K562 (cell line): ENCODE measurements around the gene PRDM2. TPM values are rescaled to one million over a fixed set of nuclear protein-coding genes. Genes with fewer than 3 reads are reported as not detected.

Experiments used
- ATAC-seq: fragments of 200-7000 bp; cut with Tn5 transposase; 3 replicates; pipeline ENCODE4 v1.9.1; 2020; ENCODE audit warnings: moderate library complexity
- BruUV-seq: library from RNA; stranded (reverse); fragments of 400-500 nt; replicated peaks from 2 replicates; lab custom pipeline; 2021; lab: Mats Ljungman, UMichigan
- CTCF ChIA-PET: fragments of 300-600 bp; formaldehyde crosslinking; extraction: SDS; loops from one replicate; lab custom pipeline; 2021; ENCODE audit warnings: low intra/inter-chr PET ratio; lab: Yijun Ruan, JAX
- POLR2A ChIA-PET: fragments of 300-600, 350-650 bp; sonication (Branson Sonifier 250); formaldehyde crosslinking; extraction: SDS; loops from one replicate; lab custom pipeline; 2021; ENCODE audit warnings: antibody characterized with exemption, inconsistent platforms; lab: Yijun Ruan, JAX
- DNase-seq, 4 experiments: peaks; one replicate each; pipeline versions ENCODE4 v3.0.0 to v3.0.0-alpha.2; 2011 to 2018; ENCODE audit warnings: low spot score in 3 of 4, mixed read lengths in 3 of 4; ENCODE audit errors: extremely low read depth in 1 of 4
- FAIRE-seq: peaks from 2 replicates; lab custom pipeline; 2011; peaks lifted over from hg19 to GRCh38; lab: Jason Lieb, UNC
- H2AFZ ChIP-seq: 2 replicates; pipeline ENCODE4 v1.6.0; 2011; ENCODE audit warnings: low read depth, low read length, control low read depth, inconsistent platforms
- H3K27ac ChIP-seq: fragments of 200-600 bp; 3 replicates; pipeline ENCODE4 v1.8.0; 2011; ENCODE audit warnings: low read depth, mild to moderate bottlenecking, control low read depth, inconsistent platforms, low read length, moderate library complexity, mixed read lengths; ENCODE audit errors: extremely low read depth
- H3K27me3 ChIP-seq, 2 experiments: fragments of 300-600 bp in 1 of 2; 2 replicates in 1 of 2; 3 replicates in 1 of 2; pipeline versions ENCODE4 v1.6.0 to v1.8.0; 2011; ENCODE audit warnings: inconsistent platforms in 2 of 2, low read length in 2 of 2, mild to moderate bottlenecking in 1 of 2, mixed read lengths in 1 of 2, moderate library complexity in 1 of 2; ENCODE audit not compliant: control insufficient read depth in 2 of 2, insufficient read depth in 2 of 2
- H3K36me3 ChIP-seq: fragments of 300-600 bp; 3 replicates; pipeline ENCODE4 v1.8.0; 2011; ENCODE audit warnings: mild to moderate bottlenecking, low read length, inconsistent platforms; ENCODE audit not compliant: control insufficient read depth, insufficient read depth
- H3K4me1 ChIP-seq, 2 experiments: fragments of 200-600 bp in 1 of 2; replicated peaks in 1 of 2; 2 replicates in 1 of 2; 3 replicates in 1 of 2; pipeline versions ENCODE4 v1.5.1 to v1.8.0; 2011; ENCODE audit warnings: inconsistent platforms in 2 of 2, low read length in 2 of 2, mild to moderate bottlenecking in 1 of 2, mixed read lengths in 1 of 2, moderate library complexity in 1 of 2; ENCODE audit not compliant: control insufficient read depth in 2 of 2, insufficient read depth in 2 of 2
- H3K4me2 ChIP-seq: 2 replicates; pipeline ENCODE4 v1.6.1; 2011; ENCODE audit warnings: low read length, control low read depth, inconsistent platforms, mixed read lengths; ENCODE audit not compliant: insufficient read depth
- H3K4me3 ChIP-seq: fragments of 200-600 bp; sonication (generic), shearing (Covaris generic); 2 replicates; pipeline ENCODE4 v1.5.1; 2016; ENCODE audit warnings: control low read depth, inconsistent platforms
- H3K79me2 ChIP-seq: fragments of 200-600 bp; 3 replicates; pipeline ENCODE4 v1.8.0; 2011; ENCODE audit warnings: low read length, inconsistent platforms; ENCODE audit not compliant: control insufficient read depth, insufficient read depth
- H3K9ac ChIP-seq, 2 experiments: 2 replicates each; pipeline versions ENCODE4 v1.6.0 to v1.6.1; 2011; ENCODE audit warnings: low read depth in 2 of 2, low read length in 2 of 2, control low read depth in 1 of 2, inconsistent platforms in 1 of 2, mild to moderate bottlenecking in 1 of 2, mixed read lengths in 1 of 2; ENCODE audit not compliant: insufficient read depth in 1 of 2
- H3K9me1 ChIP-seq: one replicate; pipeline ENCODE4 v1.6.0; 2011; ENCODE audit warnings: inconsistent platforms, mild to moderate bottlenecking, low read length, moderate library complexity; ENCODE audit not compliant: control insufficient read depth, insufficient read depth
- H3K9me3 ChIP-seq: replicated peaks from 2 replicates; pipeline ENCODE4 v1.5.1; 2011; ENCODE audit warnings: low read depth, low read length, inconsistent platforms; ENCODE audit not compliant: control insufficient read depth, insufficient read depth
- H4K20me1 ChIP-seq: replicated peaks from 2 replicates; pipeline ENCODE4 v1.6.1; 2011; ENCODE audit warnings: low read length, inconsistent platforms, mixed read lengths; ENCODE audit not compliant: control insufficient read depth, insufficient read depth
- C11orf30 ChIP-seq: fragments of 450-650 bp; IDR thresholded peaks from 2 replicates; pipeline ENCODE4 v1.6.1; 2016; ENCODE audit warnings: low read depth, mild to moderate bottlenecking
- COPS2 ChIP-seq: fragments of 450-650 bp; conservative IDR thresholded peaks from 2 replicates; pipeline ENCODE4 v1.6.1; 2016; ENCODE audit warnings: mild to moderate bottlenecking, moderate library complexity
- ESRRA ChIP-seq: fragments of 450-650 bp; IDR thresholded peaks from 2 replicates; pipeline ENCODE4 v1.6.1; 2014; ENCODE audit warnings: low read depth, mild to moderate bottlenecking, moderate library complexity, borderline replicate concordance
- MAFF ChIP-seq: IDR thresholded peaks from 2 replicates; pipeline ENCODE4 v1.6.1; 2012; ENCODE audit warnings: low read length, improper control_type of control experiment
- MAFG ChIP-seq: fragments of 450-650 bp; conservative IDR thresholded peaks from 2 replicates; pipeline ENCODE4 v1.6.1; 2016; ENCODE audit warnings: missing genetic modification characterization, missing compliant biosample characterization
- MYNN ChIP-seq, 2 experiments: sonication (generic); formaldehyde crosslinking in 1 of 2; IDR thresholded peaks; 2 replicates each; pipeline versions ENCODE4 v1.5.0 to v1.6.1; 2016 to 2020; ENCODE audit warnings: antibody characterized with exemption in 1 of 2, missing genetic modification reagents in 1 of 2
- RAD51 ChIP-seq: fragments of 450-650 bp; IDR thresholded peaks from 2 replicates; pipeline ENCODE4 v1.7.1; 2016; ENCODE audit warnings: low read depth, mild to moderate bottlenecking, borderline replicate concordance
- SIN3B ChIP-seq: fragments of 450-650 bp; IDR thresholded peaks from 2 replicates; pipeline ENCODE4 v1.6.1; 2017; ENCODE audit warnings: low read depth, mild to moderate bottlenecking, moderate library complexity
- THAP12 ChIP-seq: fragments of 250-450 bp; sonication (Bioruptor Pico); IDR thresholded peaks from 2 replicates; pipeline ENCODE4 v1.9.0; 2021; ENCODE audit warnings: mild to moderate bottlenecking, inconsistent platforms
- USF1 ChIP-seq: sonication (generic); formaldehyde crosslinking; IDR thresholded peaks from 2 replicates; pipeline ENCODE4 v1.9.0; 2022; ENCODE audit warnings: mild to moderate bottlenecking, missing genetic modification reagents
- XRCC5 ChIP-seq: fragments of 200-400 bp; formaldehyde crosslinking; IDR thresholded peaks from 2 replicates; pipeline ENCODE4 v1.6.1; 2017; ENCODE audit warnings: low read depth, mild to moderate bottlenecking, low read length
- ZNF316 ChIP-seq: fragments of 450-650 bp; IDR thresholded peaks from 2 replicates; pipeline ENCODE4 v1.6.1; 2016
- ZNF586 ChIP-seq: fragments of 450-650 bp; formaldehyde crosslinking; conservative IDR thresholded peaks from 2 replicates; pipeline ENCODE4 v1.4.0; 2020; ENCODE audit warnings: mild to moderate bottlenecking, moderate library complexity
- whole genome bisulfite sequencing: fragments of 100-300 bp; shearing (Covaris generic); methylation state at CpG from one replicate; pipeline ENCODE4 v1.1.6; 2016; ENCODE audit warnings: low coverage, mixed read lengths; ENCODE audit not compliant: insufficient coverage; ENCODE audit errors: missing lambda C conversion rate; 5-methylcytosine and 5-hydroxymethylcytosine counted together
- in situ Hi-C: fragments of 300-500 bp; cut with MboI; formaldehyde crosslinking; loops from 4 replicates; pipeline ENCODE4 v1.15.0; 2018; ENCODE audit warnings: inconsistent platforms, mixed read lengths
- intact Hi-C: fragments of 100-400 bp; cut with micrococcal nuclease; formaldehyde crosslinking; loops from 2 replicates; pipeline ENCODE4 v1.14.2; 2022
- polyA plus RNA-seq, 8 experiments: library from polyadenylated mRNA; depleted of rRNA in 4 of 8; stranded (reverse) in 5 of 8; unstranded in 3 of 8; fragments of >200 nt; fragmentation: Nextera tagmentation in 2 of 8; fragmentation: Illumina TruSeq in 1 of 8; extraction: Ambion mirVana in 2 of 8; extraction: Trizol in 1 of 8; gene quantifications; 2 replicates each; pipeline versions ENCODE4 v1.2.1 to v1.2.3, GENCODE V29; 2011 to 2014; ENCODE audit warnings: inconsistent platforms in 1 of 8, missing spikeins in 1 of 8
- total RNA-seq, 7 experiments: library from RNA; depleted of rRNA in 6 of 7; stranded (reverse); fragments of >200 nt in 6 of 7; fragmentation: Illumina TruSeq in 2 of 7; extraction: Trizol in 2 of 7; gene quantifications; 2 replicates each; pipeline versions ENCODE4 v1.2.1 to v1.2.3, GENCODE V29; 2011 to 2021; ENCODE audit warnings: low replicate concordance in 1 of 7

Gene PRDM2
- total and polyA plus RNA-seq, 9 of the 15 experiments (the other 6 are each of a cell fraction or from before 2014, with no cell fraction given) = 5.4 to 27.6 (median 12.5) TPM

- no peak for TF ChIP-seq THAP12
- TF ChIP-seq USF1 (CRISPR knock-in tag) = peak; percentile 42; the same call in 1 of the 2 replicates
- no peak for TF ChIP-seq ZNF586 (CRISPR knock-in tag)
- TF ChIP-seq XRCC5 = no peak
- TF ChIP-seq RAD51 = peak; percentile 62
- no peak for TF ChIP-seq COPS2
- no peak for TF ChIP-seq ESRRA
These were observed 129.3 kb downstream of the PRDM2 start (continued) for GRCh38 chr1:13829152-13829769.

GRCh38 chr1:13830170-13830569, 130.2 kb downstream of the PRDM2 start:
- H3K4me3 ChIP-seq = no peak overlapping the region
- no TSS peak for BruUV-seq
- peaks cover 9 to 36% of the 10 kb centered on the region in 2 experiments; a peak in 4 of 5 replicates for H3K27me3 ChIP-seq
- in situ Hi-C loops = no loop called here
- no peak overlapping the region for H3K27ac ChIP-seq
- H3K79me2 ChIP-seq = no peaks in the 10 kb centered on the region
- TF ChIP-seq MAFG (tag) (0 out of 2 replicates have a peak, but pooled peaks have one; percentile 16), MAFF (peak; percentile 3; the same call in 1 of the 2 replicates), SIN3B (no peak), ZNF316 (peak; percentile 56; the same call in 1 of the 2 replicates), C11orf30 (peak; percentile 39; the same call in 1 of the 2 replicates), MYNN (IDR thresholded peaks at IDR 0.05) (no peak), MYNN (CRISPR knock-in tag; IDR thresholded peaks at IDR 0.05) (no peak)
- H2AFZ ChIP-seq = no peak overlapping the region
- no peak overlapping the region for H3K4me2 ChIP-seq
- DNase-seq (no peak), FAIRE-seq (no peak), ATAC-seq (no peak)
- H3K4me1 ChIP-seq = no peaks in the 10 kb centered on the region; a peak in 1 of 5 replicates
- WGBS = 4% methylated on average over 7 of the region's 7 CpGs
- peaks cover 6% of the 10 kb centered on the region for H3K9me1 ChIP-seq
- H4K20me1 ChIP-seq = peaks cover 6% of the 10 kb centered on the region; the same call in 1 of the 2 replicates
- CTCF ChIA-PET = no interaction called here
- POLR2A ChIA-PET = no interaction called here
- intact Hi-C loops = no loop called here
- no peaks in the 10 kb centered on the region for H3K36me3 ChIP-seq
- H3K9me3 ChIP-seq = no peaks in the 10 kb centered on the region
- H3K9ac ChIP-seq = no peak overlapping the region
